H1 (cell line): ENCODE results near the gene GADD45B. TPM values are rescaled to one million over a fixed set of nuclear protein-coding genes. Genes with fewer than 3 reads are reported as not detected.

ENCODE experiments used
- CTCF ChIA-PET: fragments of 300-600 bp; sonication (Branson Sonifier 250); formaldehyde crosslinking; loops from one replicate; lab custom pipeline; 2021; ENCODE audit not compliant: partially characterized antibody; lab: Charles Lee
- POLR2A ChIA-PET: fragments of 300-600 bp; sonication (Branson Sonifier 250); formaldehyde crosslinking; loops from one replicate; lab custom pipeline; 2021; ENCODE audit warnings: inconsistent platforms; ENCODE audit not compliant: partially characterized antibody; lab: Charles Lee
- DNase-seq, 2 experiments: peaks; one replicate each; pipeline versions ENCODE4 v3.0.0 to v3.0.0-alpha.2; 2010 to 2022; ENCODE audit warnings: low spot score in 2 of 2, low read depth in 1 of 2, mixed read lengths in 1 of 2
- FAIRE-seq: peaks from 2 replicates; lab custom pipeline; 2011; peaks lifted over from hg19 to GRCh38; lab: Jason Lieb, UNC
- H2AFZ ChIP-seq: 2 replicates; pipeline ENCODE4 v1.8.1; 2012; ENCODE audit warnings: low read length, inconsistent platforms
- H2AK5ac ChIP-seq: 2 replicates; pipeline ENCODE4 v1.6.1; 2013; ENCODE audit warnings: low read depth, low read length
- H2BK120ac ChIP-seq: replicated peaks from 2 replicates; pipeline ENCODE3; 2013; ENCODE audit warnings: low read depth, low read length, inconsistent platforms
- H2BK12ac ChIP-seq: 2 replicates; pipeline ENCODE4 v1.6.1; 2013; ENCODE audit warnings: low read depth, low read length
- H2BK15ac ChIP-seq: 2 replicates; pipeline ENCODE4 v1.6.1; 2013; ENCODE audit warnings: low read length
- H2BK20ac ChIP-seq: 2 replicates; pipeline ENCODE4 v1.6.1; 2013; ENCODE audit warnings: low read length
- H2BK5ac ChIP-seq: 2 replicates; pipeline ENCODE4 v1.6.1; 2013; ENCODE audit warnings: low read depth, low read length
- H3K14ac ChIP-seq: 2 replicates; pipeline ENCODE4 v1.6.1; 2013; ENCODE audit warnings: inconsistent platforms; ENCODE audit not compliant: insufficient read length
- H3K18ac ChIP-seq: 2 replicates; pipeline ENCODE4 v1.6.1; 2013; ENCODE audit warnings: low read length; ENCODE audit errors: extremely low read depth
- H3K23ac ChIP-seq: 2 replicates; pipeline ENCODE4 v1.6.1; 2013; ENCODE audit warnings: inconsistent platforms; ENCODE audit not compliant: insufficient read length
- H3K23me2 ChIP-seq: 2 replicates; pipeline ENCODE4 v1.6.1; 2013; ENCODE audit warnings: low read depth, low read length
- H3K27ac ChIP-seq: 2 replicates; pipeline ENCODE4 v1.6.1; 2011; ENCODE audit warnings: low read depth, low read length, inconsistent platforms
- H3K27me3 ChIP-seq, 4 experiments: replicated peaks in 1 of 4; 1 replicate in 1 of 4; 2 replicates in 3 of 4; pipeline versions ENCODE4 v1.6.1 to v1.8.1; 2011 to 2013; ENCODE audit warnings: low read length in 3 of 4, mild to moderate bottlenecking in 3 of 4, inconsistent platforms in 2 of 4, mixed read lengths in 2 of 4, moderate library complexity in 1 of 4; ENCODE audit not compliant: control insufficient read depth in 3 of 4, insufficient read depth in 3 of 4; ENCODE audit errors: extremely low read depth in 1 of 4
- H3K36me3 ChIP-seq, 4 experiments: 2 replicates each; pipeline versions ENCODE4 v1.6.1 to v1.8.1; 2011 to 2013; ENCODE audit warnings: mild to moderate bottlenecking in 4 of 4, low read length in 3 of 4, moderate library complexity in 2 of 4, control low read depth in 1 of 4, inconsistent platforms in 1 of 4; ENCODE audit not compliant: insufficient read depth in 4 of 4, control insufficient read depth in 2 of 4
- H3K4ac ChIP-seq: replicated peaks from 2 replicates; pipeline ENCODE3; 2013; ENCODE audit warnings: low read length, low read depth, mixed read lengths, inconsistent platforms; ENCODE audit not compliant: insufficient read length
- H3K4me1 ChIP-seq, 4 experiments: replicated peaks in 1 of 4; 1 replicate in 1 of 4; 2 replicates in 3 of 4; pipeline versions ENCODE4 v1.6.1 to v1.8.1; 2011 to 2013; ENCODE audit warnings: low read length in 3 of 4, inconsistent platforms in 2 of 4, mixed read lengths in 1 of 4; ENCODE audit not compliant: insufficient read depth in 4 of 4, control insufficient read depth in 3 of 4
- H3K4me2 ChIP-seq, 2 experiments: 2 replicates each; pipeline versions ENCODE4 v1.6.1 to v1.8.1; 2011 to 2013; ENCODE audit warnings: low read depth in 2 of 2, low read length in 2 of 2, control low read depth in 1 of 2, inconsistent platforms in 1 of 2, mild to moderate bottlenecking in 1 of 2; ENCODE audit not compliant: insufficient read depth in 1 of 2
- H3K4me3 ChIP-seq, 4 experiments: fragments of 200-600, 300-600 bp in 1 of 4; sonication (generic), shearing (Covaris generic), sonication (Bioruptor Twin) in 1 of 4; 2 replicates each; pipeline versions ENCODE4 v1.5.1 to v1.8.1; 2011 to 2016; ENCODE audit warnings: low read length in 4 of 4, low read depth in 3 of 4, control low read depth in 2 of 4, inconsistent platforms in 2 of 4, mild to moderate bottlenecking in 2 of 4, mixed read lengths in 1 of 4, moderate library complexity in 1 of 4; ENCODE audit not compliant: insufficient read depth in 2 of 4; ENCODE audit errors: extremely low read depth in 1 of 4
- H3K56ac ChIP-seq: replicated peaks from 2 replicates; pipeline ENCODE3; 2013; ENCODE audit warnings: low read depth, mild to moderate bottlenecking, mixed read lengths, low read length, inconsistent platforms; ENCODE audit not compliant: insufficient read length
- H3K79me1 ChIP-seq: 2 replicates; pipeline ENCODE4 v1.6.1; 2013; ENCODE audit warnings: low read depth, low read length, control low read depth
- H3K79me2 ChIP-seq, 2 experiments: 2 replicates each; pipeline versions ENCODE4 v1.6.1 to v1.8.1; 2012 to 2013; ENCODE audit warnings: low read length in 2 of 2, mild to moderate bottlenecking in 2 of 2, inconsistent platforms in 1 of 2; ENCODE audit not compliant: insufficient read depth in 2 of 2, control insufficient read depth in 1 of 2
- H3K9ac ChIP-seq, 4 experiments: replicated peaks in 1 of 4; 1 replicate in 1 of 4; 2 replicates in 3 of 4; pipeline versions ENCODE4 v1.6.1 to v1.8.1; 2011 to 2013; ENCODE audit warnings: low read depth in 3 of 4, low read length in 3 of 4, control low read depth in 2 of 4, mild to moderate bottlenecking in 2 of 4, moderate library complexity in 2 of 4, inconsistent platforms in 1 of 4; ENCODE audit errors: extremely low read depth in 1 of 4
- H3K9me3 ChIP-seq, 2 experiments: 2 replicates each; pipeline versions ENCODE4 v1.6.1 to v1.8.1; 2012 to 2013; ENCODE audit warnings: mild to moderate bottlenecking in 2 of 2, moderate library complexity in 2 of 2, control low read depth in 1 of 2, inconsistent platforms in 1 of 2, low read depth in 1 of 2, low read length in 1 of 2, mixed read lengths in 1 of 2; ENCODE audit not compliant: insufficient read depth in 2 of 2
- H4K20me1 ChIP-seq, 2 experiments: replicated peaks in 1 of 2; 2 replicates each; pipeline versions ENCODE3 to v1.8.1; 2011 to 2013; ENCODE audit warnings: inconsistent platforms in 2 of 2, low read length in 2 of 2, mild to moderate bottlenecking in 1 of 2; ENCODE audit not compliant: insufficient read depth in 2 of 2, control insufficient read depth in 1 of 2
- H4K5ac ChIP-seq: 2 replicates; pipeline ENCODE4 v1.6.1; 2013; ENCODE audit warnings: low read length, low read depth, mixed read lengths, inconsistent platforms; ENCODE audit not compliant: insufficient read length
- H4K8ac ChIP-seq: 2 replicates; pipeline ENCODE4 v1.8.0; 2013; ENCODE audit warnings: mild to moderate bottlenecking, moderate library complexity, low read length, inconsistent platforms; ENCODE audit not compliant: insufficient read depth; ENCODE audit errors: extremely low read depth
- H4K91ac ChIP-seq: replicated peaks from 2 replicates; pipeline ENCODE3; 2013; ENCODE audit warnings: low read length, mixed read lengths, inconsistent platforms; ENCODE audit not compliant: insufficient read length
- ASH2L ChIP-seq: fragments of 200-600, 300-600 bp; sonication (generic); IDR thresholded peaks from one replicate; pipeline ENCODE4 v1.7.1; 2017; ENCODE audit warnings: low read length
- EGR1 ChIP-seq: IDR thresholded peaks from 2 replicates; pipeline ENCODE4 v1.6.1; 2011; ENCODE audit warnings: low read depth, low read length, borderline replicate concordance
- FOSL1 ChIP-seq: IDR thresholded peaks from 2 replicates; pipeline ENCODE4 v1.6.1; 2011; ENCODE audit warnings: mild to moderate bottlenecking, low read depth, low read length, moderate library complexity; ENCODE audit not compliant: insufficient read depth
- GTF2F1 ChIP-seq: IDR thresholded peaks from 2 replicates; pipeline ENCODE4 v1.6.1; 2012; ENCODE audit warnings: low read depth, low read length, improper control_type of control experiment, borderline replicate concordance
- HDAC2 ChIP-seq, 2 experiments: fragments of 300-600 bp in 1 of 2; sonication (generic) in 1 of 2; IDR thresholded peaks; 2 replicates each; pipeline ENCODE4 v1.6.1; 2011 to 2012; ENCODE audit warnings: low read depth in 2 of 2, low read length in 2 of 2, mild to moderate bottlenecking in 2 of 2, moderate library complexity in 2 of 2, borderline replicate concordance in 1 of 2, inconsistent platforms in 1 of 2
- PHF8 ChIP-seq: fragments of 200-600 bp; sonication (generic); conservative IDR thresholded peaks from 2 replicates; pipeline ENCODE4 v1.7.1; 2012; ENCODE audit warnings: low read depth, mild to moderate bottlenecking, inconsistent platforms, low read length, moderate library complexity
- POLR2A ChIP-seq, 2 experiments: IDR thresholded peaks; 1 replicate in 1 of 2; 2 replicates in 1 of 2; pipeline ENCODE4 v1.6.1; 2011; ENCODE audit warnings: low read depth in 2 of 2, low read length in 2 of 2, mild to moderate bottlenecking in 2 of 2; ENCODE audit errors: control extremely low read depth in 1 of 2
- RXRA ChIP-seq: IDR thresholded peaks from 2 replicates; pipeline ENCODE4 v1.6.1; 2011; ENCODE audit warnings: low read depth, mild to moderate bottlenecking, low read length, moderate library complexity; ENCODE audit not compliant: insufficient read depth
- SIN3A ChIP-seq, 2 experiments: IDR thresholded peaks in 1 of 2; conservative IDR thresholded peaks in 1 of 2; 2 replicates each; pipeline ENCODE4 v1.6.1; 2011 to 2012; ENCODE audit warnings: low read length in 2 of 2, improper control_type of control experiment in 1 of 2, low read depth in 1 of 2, mild to moderate bottlenecking in 1 of 2
- SP1 ChIP-seq: IDR thresholded peaks from 2 replicates; pipeline ENCODE4 v1.6.1; 2011; ENCODE audit warnings: low read depth, low read length
- SUZ12 ChIP-seq: fragments of 200-600 bp; sonication (generic); IDR thresholded peaks from 2 replicates; pipeline ENCODE4 v1.6.1; 2012; ENCODE audit warnings: mild to moderate bottlenecking, inconsistent platforms, low read length, moderate library complexity, mixed read lengths
- WGBS, 2 experiments: shearing (Covaris generic) in 1 of 2; methylation state at CpG; one replicate each; pipeline versions ENCODE4 v1.1.6 to v1.1.7; 2013 to 2015; ENCODE audit warnings: low lambda C conversion rate in 2 of 2, mixed read lengths in 2 of 2, inconsistent platforms in 1 of 2, low coverage in 1 of 2, missing lambda C conversion rate in 1 of 2; ENCODE audit not compliant: insufficient replicate concordance in 2 of 2, insufficient coverage in 1 of 2, insufficient read length in 1 of 2; ENCODE audit errors: extremely low coverage in 1 of 2, missing lambda C conversion rate in 1 of 2; 5-methylcytosine and 5-hydroxymethylcytosine counted together
- polyA plus RNA-seq, 7 experiments: library from polyadenylated mRNA; depleted of rRNA in 3 of 7; stranded (reverse) in 5 of 7; unstranded in 2 of 7; fragments of >200 nt in 5 of 7; fragments of 200-250 nt in 2 of 7; gene quantifications; 1 replicate in 5 of 7; 2 replicates in 1 of 7; 4 replicates in 1 of 7; pipeline versions ENCODE4 v1.2.1 to v1.2.3, GENCODE V29; 2011 to 2013; ENCODE audit warnings: missing spikeins in 2 of 7, mixed read lengths in 2 of 7
- total RNA-seq: library from RNA; stranded (reverse); fragmentation: NEBNext Ultra II Directional; extraction: Animal tissue kit (Norgen Biotek cat#: 25700); gene quantifications from 2 replicates; pipeline ENCODE4 v1.2.1, GENCODE V29; 2021

GADD45B gene
- total and polyA plus RNA-seq, 2 of the 8 experiments (the other 6 are each of a cell fraction or from before 2014, with no cell fraction given), result 7.4 to 11.4 TPM

GRCh38 chr19:2490659-2491058 lies 14.7 kb downstream of the GADD45B start:
- Histone ChIP-seq H3K23ac (no peak overlapping the region), H3K36me3 (no peaks in the 10 kb centered on the region), H4K8ac (no peak overlapping the region), H2BK15ac (no peak overlapping the region), H3K4me1 (peaks cover under 1 to 18% (median 14%) of the 10 kb centered on the region in 4 experiments), H4K5ac (no peak overlapping the region), H2BK20ac (no peak overlapping the region), H3K4me2 (no peak overlapping the region), H2BK12ac (no peak overlapping the region), H3K79me1 (no peaks in the 10 kb centered on the region), H2AK5ac (no peak overlapping the region), H3K79me2 (no peaks in the 10 kb centered on the region), H3K27ac (no peak overlapping the region), H3K4me3 (no peak overlapping the region), H2BK5ac (no peak overlapping the region), H3K56ac (no peak overlapping the region), H3K18ac (no peak overlapping the region), H3K9ac (no peak overlapping the region), H2AFZ (no peak overlapping the region), H3K4ac (no peak overlapping the region), H4K20me1 (peaks cover 2 to 4% of the 10 kb centered on the region in 2 experiments), H3K27me3 (peaks cover 17 to 61% (median 45%) of the 10 kb centered on the region in 4 experiments), H3K23me2 (peaks cover 16% of the 10 kb centered on the region; the same call in 1 of the 2 replicates), H2BK120ac (no peak overlapping the region), H4K91ac (no peak overlapping the region), H3K14ac (no peak overlapping the region), H3K9me3 (no peaks in the 10 kb centered on the region)
- no peak for FAIRE-seq
- ChIA-PET CTCF (no interaction called here), POLR2A (interaction anchor here (16.3 kb wide), 1 partner anchor 14 kb away, joined by 216 read pairs; the partner anchor contains the start of gene GADD45B)
- no peak for DNase-seq
- 90% methylated on average over 7 of the region's 7 CpGs; no CpG with 5 or more reads in 1 of the 2 experiments for WGBS, 2 experiments
- TF ChIP-seq SIN3A (conservative IDR thresholded peaks at IDR 0.05 in 1 of 2, IDR thresholded peaks at IDR 0.05 in 1 of 2; ENCODE audit: low read depth in 1 of 2, low read length in 2 of 2), result no peak
- TF ChIP-seq SP1, result no peak
- no peak for TF ChIP-seq HDAC2 (IDR thresholded peaks at IDR 0.05; ENCODE audit: borderline replicate concordance in 1 of 2, low read depth in 2 of 2, low read length in 2 of 2)
- no peak for TF ChIP-seq PHF8
- TF ChIP-seq FOSL1, result no peak
- TF ChIP-seq RXRA, result no peak
- no peak for TF ChIP-seq ASH2L
- no peak for TF ChIP-seq EGR1
- no peak for TF ChIP-seq SUZ12
- no peak for TF ChIP-seq GTF2F1
- no peak for TF ChIP-seq POLR2A (IDR thresholded peaks at IDR 0.05; ENCODE audit: control extremely low read depth in 1 of 2, low read depth in 2 of 2, low read length in 2 of 2)
